GM19035 (cell line): Measurements from ENCODE around the gene ANXA8L1.
"Not testable (repeated sequence)": the region's sequence is repeated elsewhere in the genome, so short reads cannot be mapped to it uniquely, and the experiment has no call there.

Experiments used
- ATAC-seq: cut with Tn5 transposase; IDR thresholded peaks from one replicate; pipeline ENCODE4 v1.9.1; 2021; ENCODE audit not compliant: unreplicated experiment

The ANXA8L1 gene, protein sequence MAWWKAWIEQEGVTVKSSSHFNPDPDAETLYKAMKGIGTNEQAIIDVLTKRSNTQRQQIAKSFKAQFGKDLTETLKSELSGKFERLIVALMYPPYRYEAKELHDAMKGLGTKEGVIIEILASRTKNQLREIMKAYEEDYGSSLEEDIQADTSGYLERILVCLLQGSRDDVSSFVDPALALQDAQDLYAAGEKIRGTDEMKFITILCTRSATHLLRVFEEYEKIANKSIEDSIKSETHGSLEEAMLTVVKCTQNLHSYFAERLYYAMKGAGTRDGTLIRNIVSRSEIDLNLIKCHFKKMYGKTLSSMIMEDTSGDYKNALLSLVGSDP

DNA sequence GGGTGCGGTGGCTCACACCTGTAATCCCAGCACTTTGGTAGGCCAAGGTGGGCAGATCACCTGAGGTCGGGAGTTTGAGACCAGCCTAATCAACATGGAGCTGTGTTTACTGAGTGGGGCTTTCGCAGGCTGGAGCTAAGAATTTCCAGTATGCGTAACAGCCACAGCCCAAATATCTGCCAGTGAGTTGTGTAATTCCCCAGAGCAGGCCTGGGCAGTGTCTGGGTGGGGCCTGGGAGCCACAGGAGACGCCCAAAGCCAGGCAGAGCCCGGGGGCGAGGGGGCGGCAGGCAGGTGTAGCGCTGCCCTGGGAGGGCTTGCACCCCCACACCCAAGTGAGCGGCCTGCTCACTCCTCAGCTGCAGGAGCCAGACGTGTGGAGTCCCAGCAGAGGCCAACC is at the start of gene ANXA8L1:
TSS of gene ANXA8L1 (plus strand) at position 371 of the 400 bp plus-strand sequence. CDS start 76 bp downstream, outside the sequence.
- not testable (repeated sequence) for ATAC-seq

DNA sequence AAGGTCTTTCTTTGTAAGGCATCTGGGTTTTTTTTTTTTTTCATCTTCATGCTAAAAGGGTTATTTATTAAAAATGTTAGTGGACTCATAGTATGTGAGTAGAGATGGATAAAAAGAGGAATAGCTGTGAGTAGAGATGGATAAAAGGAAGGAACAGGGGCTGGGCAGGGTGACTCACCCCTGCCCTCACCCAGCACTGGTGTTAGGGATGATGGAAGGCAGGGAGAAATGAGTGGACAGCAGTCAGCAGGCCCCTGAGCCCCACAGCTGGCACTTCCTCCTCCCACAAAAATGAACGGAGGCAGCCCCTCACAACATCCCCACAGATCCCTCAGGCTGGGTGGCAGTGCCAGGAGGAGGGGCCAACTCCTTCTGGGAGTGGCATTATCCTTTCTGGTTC is 49.5 kb upstream of the ANXA8L1 start:
- no peak for ATAC-seq

DNA sequence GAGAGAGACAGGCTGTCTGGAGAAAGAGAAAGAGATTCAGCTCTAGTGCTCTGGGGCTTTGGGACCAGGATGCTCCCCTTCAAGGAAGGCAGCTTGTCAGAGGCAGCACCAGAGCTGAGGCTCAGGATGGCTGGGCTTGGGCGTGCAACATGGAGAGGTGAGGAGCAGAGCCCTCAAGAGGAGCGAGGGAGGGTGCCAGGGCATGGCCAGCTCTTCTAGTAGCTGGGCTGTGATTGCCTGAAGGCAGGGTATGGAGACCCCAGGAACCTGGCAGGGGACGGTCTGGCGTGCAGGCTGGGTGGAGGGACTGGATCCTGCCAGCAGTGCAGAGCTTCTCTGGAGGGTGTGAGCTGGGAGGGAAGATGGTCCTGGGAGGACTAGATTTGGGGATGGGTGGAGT is 48.6 kb upstream of the ANXA8L1 start:
- ATAC-seq = no peak

DNA sequence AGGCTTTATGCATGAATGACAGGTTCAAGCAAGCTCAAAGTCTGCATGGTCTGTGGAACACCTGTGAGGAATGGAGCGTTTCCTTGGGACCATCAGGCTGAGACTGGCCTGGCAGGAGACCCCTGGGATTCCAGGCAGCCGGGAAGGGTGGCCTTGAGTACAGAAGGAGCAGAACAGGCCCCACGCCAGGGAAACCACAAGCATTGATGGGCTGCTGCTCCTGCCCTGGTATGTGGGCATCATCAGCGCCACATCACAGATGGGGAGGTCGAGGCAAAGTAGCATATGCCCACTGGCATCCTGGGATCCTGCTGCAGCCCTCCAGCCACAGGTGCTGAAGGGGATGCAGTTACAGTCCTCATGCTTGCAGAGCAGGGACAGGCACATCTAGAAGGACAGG is 47.9 kb upstream of the ANXA8L1 start:
- ATAC-seq = no peak

DNA sequence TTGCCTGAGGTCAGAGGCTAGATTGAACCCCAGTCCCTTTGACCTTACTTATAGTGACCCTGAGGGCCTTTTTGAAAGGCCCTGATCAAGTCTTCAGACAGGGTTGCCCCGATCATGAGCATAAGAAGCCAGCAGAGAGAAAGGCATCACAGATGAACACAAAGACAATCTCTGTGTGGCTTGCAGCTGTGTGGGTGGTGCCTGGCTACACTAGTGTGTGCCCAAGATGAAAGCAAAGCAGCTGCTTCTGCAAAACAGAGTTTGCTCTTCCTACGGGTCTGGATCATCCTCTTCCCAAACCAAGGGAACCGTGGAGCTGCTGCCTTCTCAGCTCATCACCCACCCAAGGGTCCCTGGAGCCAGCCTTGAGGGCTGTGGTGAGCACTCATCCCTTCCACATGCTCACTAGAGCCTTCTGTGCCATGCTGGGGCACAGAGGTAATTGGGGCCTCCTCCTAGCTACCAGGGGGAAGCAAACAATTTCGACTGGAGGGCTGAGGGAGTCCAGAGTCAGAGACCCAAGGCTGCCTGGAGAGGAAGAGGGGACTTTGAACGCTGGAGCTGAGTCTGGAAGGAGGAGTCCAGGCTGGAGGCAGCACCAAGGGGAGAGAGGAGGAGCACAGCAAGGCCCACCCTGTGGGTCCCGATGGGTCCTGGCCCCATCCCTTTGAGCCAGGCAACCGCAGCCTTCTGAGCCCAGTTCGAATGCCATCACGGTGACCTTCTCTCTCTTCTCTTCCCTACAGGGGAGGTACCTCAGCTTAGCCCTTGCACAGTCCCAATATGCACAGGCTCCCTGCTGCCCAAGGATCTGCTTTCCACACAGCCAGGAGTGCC is 46.5 kb upstream of the ANXA8L1 start:
- no peak for ATAC-seq

DNA sequence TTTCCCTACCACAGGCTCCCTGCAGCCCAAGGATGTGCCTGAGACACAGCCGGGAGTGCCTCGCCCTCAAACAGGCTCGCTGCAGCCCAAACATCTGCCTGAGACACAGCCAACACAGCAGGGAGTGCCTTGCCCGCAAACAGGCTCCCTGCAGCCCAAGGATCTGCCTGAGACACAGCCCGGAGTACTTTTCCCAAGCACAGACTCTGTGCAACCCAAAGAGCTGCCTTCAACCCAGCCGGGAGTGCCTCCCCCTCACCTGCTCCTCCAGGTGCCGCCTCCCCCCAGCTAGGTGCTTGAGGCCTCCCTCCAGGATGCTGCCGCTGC is 45.9 kb upstream of the ANXA8L1 start:
- no peak for ATAC-seq

DNA sequence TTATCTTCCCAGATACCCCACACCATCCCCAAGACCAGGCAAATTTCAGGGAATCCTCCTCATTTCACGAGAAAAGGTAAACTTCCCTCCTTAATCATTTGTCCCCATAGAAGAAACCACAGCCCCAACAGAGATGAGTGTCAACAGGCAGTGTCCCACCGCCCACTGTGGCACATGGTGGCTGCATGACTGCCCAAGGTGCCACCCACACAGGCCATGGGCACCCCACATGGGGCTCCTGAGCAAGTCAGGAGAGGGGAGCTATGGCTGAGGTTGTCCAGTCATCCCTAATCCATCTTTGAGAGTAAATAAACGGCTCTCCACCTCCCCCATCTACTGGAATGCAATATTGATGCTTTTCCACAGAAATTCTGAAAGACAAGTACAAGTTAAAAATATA is 44.7 kb upstream of the ANXA8L1 start:
- no peak for ATAC-seq

DNA sequence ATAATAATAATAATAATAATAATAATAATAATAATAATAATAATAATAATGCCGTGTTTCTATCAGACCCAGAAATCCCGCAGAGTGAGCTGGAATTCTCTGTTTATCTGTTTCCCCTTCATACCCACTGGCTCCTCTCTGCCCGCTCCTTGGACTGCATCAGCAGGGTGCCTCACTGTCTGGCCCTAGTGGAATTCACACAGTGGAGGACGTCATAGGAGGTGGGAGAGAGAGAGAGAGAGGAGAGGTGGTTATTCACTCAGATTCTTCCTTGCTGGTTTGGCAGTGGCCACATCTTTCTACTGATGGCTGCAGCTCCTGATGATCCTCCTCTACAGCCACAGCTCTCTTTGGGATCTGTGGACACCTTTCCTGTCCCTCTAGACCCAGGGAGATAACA is 10.1 kb upstream of the ANXA8L1 start:
- not testable (repeated sequence) for ATAC-seq

DNA sequence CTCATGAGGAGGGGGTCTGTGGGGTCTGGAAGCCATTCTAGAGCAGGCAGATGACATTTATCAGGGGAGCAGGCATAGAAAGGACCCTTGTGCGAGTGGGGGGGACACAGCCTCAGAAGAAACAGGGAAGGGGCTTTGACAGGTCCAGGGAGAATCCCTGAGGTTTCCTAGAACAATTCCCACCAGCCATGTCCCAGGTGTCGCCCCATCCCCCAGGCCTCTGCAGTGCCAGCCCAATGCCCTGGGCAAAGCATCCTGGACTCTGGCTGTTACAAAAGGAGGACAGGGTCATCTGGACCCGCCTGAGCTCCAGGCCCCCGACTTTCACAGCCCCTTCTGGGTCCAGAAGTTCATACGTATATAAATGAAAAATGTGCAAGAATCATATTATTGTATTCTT is 8.4 kb upstream of the ANXA8L1 start:
- ATAC-seq = not testable (repeated sequence)

DNA sequence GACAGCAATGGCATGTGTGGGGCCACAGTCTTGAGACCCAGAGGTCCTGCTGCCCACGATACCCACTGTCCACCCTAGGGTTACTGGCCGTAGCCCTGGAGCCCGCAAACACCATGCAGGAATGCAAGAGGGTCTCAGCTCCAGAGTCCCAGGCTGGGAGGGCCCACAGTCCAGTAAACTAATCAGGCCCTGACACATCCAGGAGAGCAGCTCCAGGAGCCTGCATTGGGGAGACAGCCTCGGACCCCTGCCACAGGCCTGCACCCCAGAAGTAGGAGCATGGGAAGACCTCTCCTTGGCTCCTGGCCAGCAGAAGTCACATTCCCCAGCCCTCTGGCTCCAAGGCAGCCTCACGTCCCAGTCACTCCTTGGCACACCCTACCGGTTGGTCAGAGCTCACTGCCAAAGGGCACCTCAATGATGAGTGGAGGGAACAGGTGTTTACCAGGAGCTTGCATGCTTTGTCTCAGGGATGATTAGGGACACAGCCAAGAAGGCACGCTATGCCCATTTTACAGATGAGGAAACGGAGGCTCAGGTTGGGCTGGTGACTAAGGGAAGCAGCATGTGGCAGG is 7.8 kb upstream of the ANXA8L1 start:
- ATAC-seq = not testable (repeated sequence)

DNA sequence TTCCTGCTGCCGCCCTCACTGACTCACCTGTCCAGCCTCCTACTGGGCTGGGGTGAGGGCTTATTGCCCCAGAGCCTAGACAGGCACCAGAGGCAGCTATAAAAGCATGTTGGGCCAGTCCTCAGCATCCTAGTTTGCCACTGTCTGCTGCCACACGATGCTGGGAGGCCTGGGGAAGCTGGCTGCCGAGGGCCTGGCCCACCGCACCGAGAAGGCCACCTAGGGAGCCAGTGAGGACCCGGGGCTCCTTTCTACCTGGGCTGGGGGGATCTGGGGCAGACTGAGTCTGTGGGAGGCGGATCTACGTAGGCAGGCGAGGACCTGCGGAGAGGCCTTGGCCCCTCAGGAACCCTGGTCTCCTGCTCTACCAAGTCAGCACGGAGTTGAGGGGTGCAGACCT is 6.6 kb upstream of the ANXA8L1 start:
- ATAC-seq = not testable (repeated sequence)

DNA sequence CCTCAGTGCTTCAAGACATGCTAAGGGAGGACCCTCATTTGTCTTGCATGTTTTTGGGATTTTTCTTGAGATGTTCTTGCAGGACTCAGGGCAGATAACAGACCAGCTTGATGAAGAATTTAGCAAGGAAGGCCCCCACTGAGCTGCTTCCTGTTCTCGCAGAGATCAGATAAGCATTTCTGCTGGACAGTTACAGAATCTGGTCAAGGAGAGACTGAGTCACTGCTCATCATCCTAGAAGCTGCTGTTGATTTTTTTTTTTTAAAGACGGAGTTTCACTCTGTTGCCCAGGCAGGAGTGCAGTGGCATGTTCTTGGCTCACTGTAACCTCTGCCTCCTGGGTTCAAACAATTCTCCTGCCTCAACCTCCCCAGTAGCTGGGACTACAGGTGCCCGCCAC is 1.2 kb upstream of the ANXA8L1 start:
- ATAC-seq = not testable (repeated sequence)

DNA sequence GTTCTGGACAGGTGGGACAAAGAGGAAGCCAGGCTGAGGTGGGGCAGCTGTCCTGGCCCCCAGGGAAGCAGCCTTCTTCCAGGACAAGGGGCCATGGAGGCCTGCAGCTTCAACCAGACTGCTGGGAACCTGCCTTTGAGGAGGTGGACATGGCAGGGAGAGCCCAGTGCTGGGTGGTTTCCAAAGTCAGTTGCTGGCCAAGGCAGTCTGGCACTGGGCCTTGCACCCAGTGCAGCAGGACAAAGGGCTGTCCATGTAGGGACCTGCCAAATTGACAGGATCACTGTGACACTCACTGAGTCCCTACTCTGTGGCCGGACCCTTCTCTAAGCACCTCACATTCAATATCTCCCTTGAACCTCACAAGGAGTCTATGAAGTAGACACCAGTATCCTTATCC is 1.4 kb downstream of the ANXA8L1 start:
- not testable (repeated sequence) for ATAC-seq

DNA sequence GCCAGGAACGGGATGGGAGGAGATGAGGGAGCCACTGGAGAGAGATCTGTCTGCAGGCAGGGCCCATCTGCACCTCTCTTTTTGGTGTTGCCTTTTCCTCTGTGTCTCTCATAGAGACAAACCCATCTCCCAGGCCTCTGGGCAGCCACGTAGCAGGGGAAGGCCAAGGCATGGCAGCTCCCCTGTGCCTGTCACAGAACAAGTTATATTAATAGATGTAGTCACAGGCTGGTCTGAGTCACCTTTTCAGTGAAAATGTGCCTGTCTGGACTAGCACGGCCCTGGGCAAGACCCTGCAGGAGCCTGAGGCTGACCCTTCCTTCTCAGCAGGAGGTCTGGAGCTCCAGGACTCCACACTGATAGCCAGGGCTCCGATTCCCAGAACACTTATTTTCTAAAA is 2.1 kb downstream of the ANXA8L1 start:
- ATAC-seq = not testable (repeated sequence)

DNA sequence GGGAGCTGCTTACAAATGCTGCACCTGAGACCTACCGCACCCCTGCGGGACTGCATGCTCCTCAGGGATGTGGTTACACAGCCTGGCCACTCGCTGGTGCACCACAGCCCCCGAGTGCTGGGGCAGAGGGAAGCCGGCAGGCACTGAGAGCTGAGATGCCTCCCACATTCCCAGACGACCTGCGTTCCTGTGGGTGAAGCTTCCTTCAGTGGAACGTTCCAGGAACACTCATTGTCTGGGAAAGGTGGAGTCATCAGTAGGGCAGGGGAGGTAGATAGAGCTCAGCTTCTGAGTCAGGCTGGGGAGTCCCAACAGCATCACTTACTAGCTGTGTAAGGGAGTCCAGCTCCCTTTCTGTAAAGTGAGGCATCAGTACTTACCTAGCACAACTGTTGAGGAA is 2.5 kb downstream of the ANXA8L1 start:
- not testable (repeated sequence) for ATAC-seq

DNA sequence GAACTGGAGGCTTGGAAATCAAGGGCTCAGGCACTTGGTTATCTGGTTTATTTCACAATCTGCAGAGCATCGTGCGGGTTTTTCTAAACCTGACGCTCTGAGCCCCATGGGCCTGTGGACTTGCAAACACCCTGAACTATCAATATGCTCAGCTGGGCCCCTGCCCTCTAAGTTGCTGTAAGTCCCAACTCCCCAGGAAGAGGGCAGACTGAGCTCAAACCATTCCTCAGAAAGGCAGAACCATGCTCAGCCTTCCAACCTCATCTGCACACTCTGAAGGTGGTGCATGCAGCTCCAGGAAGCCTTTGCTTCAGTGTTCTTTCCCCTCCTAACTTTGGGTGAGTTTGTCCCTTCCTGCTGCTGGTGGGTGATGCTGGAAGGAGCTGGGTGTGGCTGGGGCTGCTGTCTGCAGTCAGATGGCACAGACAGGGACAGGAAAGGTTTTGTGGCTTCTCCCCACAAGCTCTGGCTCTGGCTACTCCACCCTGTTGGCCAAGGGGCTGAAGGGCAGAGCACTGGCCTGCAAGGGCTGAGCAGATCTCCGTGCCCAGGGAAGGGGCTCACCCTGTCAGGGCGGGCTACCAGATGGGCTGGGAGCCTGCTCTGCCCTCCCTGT is 3.8 kb downstream of the ANXA8L1 start:
- not testable (repeated sequence) for ATAC-seq

DNA sequence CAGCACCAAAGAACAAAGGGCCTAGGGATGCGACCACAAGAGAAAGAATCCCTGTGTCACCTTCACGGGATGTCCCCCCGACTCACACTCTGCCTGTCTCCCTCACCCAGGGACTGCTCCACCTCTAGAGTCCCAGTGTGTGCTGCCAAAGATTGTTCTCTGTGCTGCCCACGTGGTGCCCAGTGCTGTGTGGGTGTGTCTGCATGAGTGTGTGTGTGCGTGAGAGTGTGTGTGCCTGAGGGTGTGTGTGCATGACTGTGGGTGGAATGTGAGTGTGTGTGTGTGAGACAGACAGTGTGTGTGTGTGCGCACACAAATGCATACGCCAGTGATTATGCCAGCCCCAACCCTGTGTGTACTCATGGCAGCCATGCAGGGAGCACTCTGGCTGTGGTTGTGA is 10.3 kb downstream of the ANXA8L1 start:
- not testable (repeated sequence) for ATAC-seq

DNA sequence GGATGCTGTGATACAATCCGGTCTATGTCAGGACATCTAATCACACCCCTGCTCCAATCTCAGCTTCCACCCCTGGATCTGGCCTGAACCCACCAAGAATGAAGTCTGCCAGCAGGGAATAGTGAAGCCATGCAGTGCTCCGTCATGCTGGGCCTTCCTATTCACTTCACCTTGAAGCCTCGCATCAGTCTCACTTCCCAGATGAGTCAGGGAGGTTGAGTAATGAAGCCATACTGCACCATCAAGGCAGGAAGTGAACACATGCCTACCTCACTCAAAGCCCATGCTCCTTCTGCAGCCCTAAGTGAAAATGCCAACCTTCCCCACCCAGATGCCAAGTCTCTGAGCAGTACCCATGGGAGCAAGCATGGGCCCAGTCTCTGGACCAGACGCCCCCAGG is 11.1 kb downstream of the ANXA8L1 start:
- ATAC-seq = not testable (repeated sequence)

DNA sequence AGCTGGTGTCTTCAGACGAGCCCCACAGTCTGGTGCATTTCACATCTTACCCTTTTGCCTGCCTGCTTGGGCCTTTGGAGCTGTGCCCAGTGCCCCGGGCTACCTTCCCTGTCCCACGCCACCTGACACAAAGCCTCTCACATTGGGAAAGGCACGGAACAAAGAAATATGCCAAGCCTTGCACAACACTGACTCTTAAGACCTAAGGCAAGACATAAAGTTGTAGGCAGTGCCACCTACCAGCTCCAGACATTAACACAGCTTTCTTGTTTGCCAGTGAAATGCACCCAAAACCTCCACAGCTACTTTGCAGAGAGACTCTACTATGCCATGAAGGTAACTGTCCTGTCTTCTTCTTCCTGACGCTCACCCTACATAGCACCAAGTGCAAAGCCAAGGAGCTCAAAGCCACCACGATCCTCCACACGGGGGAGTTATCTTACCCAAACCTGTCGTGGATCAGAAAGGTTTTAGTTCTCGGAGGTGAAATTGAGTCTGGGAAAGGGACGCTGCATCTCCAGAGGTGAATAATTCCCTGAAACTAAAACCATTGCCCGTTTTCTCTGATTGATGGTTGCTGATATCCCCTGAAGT is 11.8 kb downstream of the ANXA8L1 start:
- not testable (repeated sequence) for ATAC-seq

DNA sequence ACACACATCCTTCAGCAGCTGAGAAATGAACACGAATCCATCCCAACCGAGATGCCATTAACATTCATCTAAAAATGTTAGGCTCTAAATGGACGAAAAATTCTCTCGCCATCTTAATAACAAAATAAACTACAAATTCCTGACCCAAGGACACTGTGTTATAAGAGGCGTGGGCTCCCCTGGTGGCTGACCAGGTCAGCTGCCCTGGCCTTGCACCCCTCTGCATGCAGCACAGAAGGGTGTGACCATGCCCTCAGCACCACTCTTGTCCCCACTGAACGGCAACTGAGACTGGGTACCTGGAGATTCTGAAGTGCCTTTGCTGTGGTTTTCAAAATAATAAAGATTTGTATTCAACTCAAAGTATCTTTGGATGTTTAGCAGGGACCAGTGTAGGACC is 15.8 kb downstream of the ANXA8L1 start:
- ATAC-seq = not testable (repeated sequence)
